Neural crest cell (in vitro differentiated cells): Measurements from ENCODE around the gene OLFM1. TPM values are rescaled to one million over a fixed set of nuclear protein-coding genes. Genes with fewer than 3 reads are reported as not detected.

ENCODE experiments used
- DNase-seq: peaks from one replicate; pipeline ENCODE4 v3.0.0; 2021; ENCODE audit warnings: low read depth, mixed read lengths, low spot score
- H3K27ac Mint-ChIP-seq: one replicate; pipeline ENCODE4 v1.8.0; 2021; ENCODE audit warnings: mild to moderate bottlenecking, mixed read lengths; ENCODE audit not compliant: unreplicated experiment
- H3K27me3 Mint-ChIP-seq: 2 replicates; pipeline ENCODE4 v1.8.0; 2021; ENCODE audit warnings: low read depth, mild to moderate bottlenecking, mixed read lengths
- H3K36me3 Mint-ChIP-seq: 2 replicates; pipeline ENCODE4 v1.8.0; 2021; ENCODE audit warnings: low read depth, mild to moderate bottlenecking, mixed read lengths
- H3K4me1 Mint-ChIP-seq: 2 replicates; pipeline ENCODE4 v1.8.0; 2021; ENCODE audit warnings: mixed read lengths
- H3K4me3 Mint-ChIP-seq: one replicate; pipeline ENCODE4 v1.8.0; 2021; ENCODE audit warnings: mild to moderate bottlenecking, mixed read lengths
- H3K9me3 Mint-ChIP-seq: 2 replicates; pipeline ENCODE4 v1.8.0; 2021; ENCODE audit warnings: mixed read lengths
- CTCF ChIP-seq: fragments of 200-600 bp; sonication (generic); conservative IDR thresholded peaks from 2 replicates; pipeline ENCODE4 v1.5.0; 2021; ENCODE audit warnings: antibody characterized with exemption, mild to moderate bottlenecking
- total RNA-seq: library from RNA; stranded (reverse); gene quantifications from 2 replicates; pipeline ENCODE4 v1.2.1, GENCODE V29; 2021

The OLFM1 gene
- total RNA-seq, 1 donor from 2014 or later: 27.2 TPM

DNA sequence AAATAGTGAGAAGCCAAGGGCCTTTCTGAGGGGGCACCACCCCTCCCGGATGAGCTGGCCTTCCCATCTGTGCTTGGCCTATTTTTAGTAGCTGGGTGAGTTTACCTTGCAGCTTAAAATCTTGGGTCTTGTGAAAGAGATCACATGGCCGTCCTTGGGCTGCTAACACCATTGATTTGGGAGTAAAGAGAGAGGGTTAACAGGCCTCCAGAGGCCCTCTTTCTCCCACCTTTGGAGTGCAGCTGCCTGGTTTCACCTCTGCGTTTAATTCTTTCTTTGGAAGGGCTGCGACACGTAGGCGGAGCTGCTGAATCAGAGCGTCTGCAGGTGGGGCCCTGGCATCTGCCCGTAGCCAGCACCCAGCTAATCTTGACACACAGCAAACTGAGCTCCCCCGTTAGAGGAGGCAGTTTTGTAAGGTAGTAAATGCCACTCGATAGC lies 12.8 kb downstream of the OLFM1 start:
- Mint-ChIP-seq H3K27me3 (no peaks in the 10 kb centered on the region), H3K36me3 (no peaks in the 10 kb centered on the region), H3K9me3 (no peaks in the 10 kb centered on the region), H3K27ac (no peak overlapping the region), H3K4me1 (no peaks in the 10 kb centered on the region), H3K4me3 (no peak overlapping the region)
- TF ChIP-seq CTCF: no peak
- DNase-seq: no peak

GRCh38 chr9:135100725-135101410 lies 13.4 kb downstream of the OLFM1 start:
- Mint-ChIP-seq H3K27ac (no peak overlapping the region), H3K9me3 (no peaks in the 10 kb centered on the region), H3K4me1 (no peaks in the 10 kb centered on the region), H3K36me3 (no peaks in the 10 kb centered on the region), H3K4me3 (no peak overlapping the region), H3K27me3 (no peaks in the 10 kb centered on the region)
- DNase-seq: no peak
- no peak for TF ChIP-seq CTCF

- H3K27ac Mint-ChIP-seq: no peak overlapping the region
- H3K4me3 Mint-ChIP-seq: no peak overlapping the region
- no peaks in the 10 kb centered on the region for H3K27me3 Mint-ChIP-seq
- DNase-seq: no peak
- no peaks in the 10 kb centered on the region for H3K36me3 Mint-ChIP-seq
- H3K4me1 Mint-ChIP-seq: no peaks in the 10 kb centered on the region
- no peak for TF ChIP-seq CTCF
- no peaks in the 10 kb centered on the region for H3K9me3 Mint-ChIP-seq
Measured at GRCh38 chr9:135101486-135101885, 14.0 kb downstream of the OLFM1 start.

DNA sequence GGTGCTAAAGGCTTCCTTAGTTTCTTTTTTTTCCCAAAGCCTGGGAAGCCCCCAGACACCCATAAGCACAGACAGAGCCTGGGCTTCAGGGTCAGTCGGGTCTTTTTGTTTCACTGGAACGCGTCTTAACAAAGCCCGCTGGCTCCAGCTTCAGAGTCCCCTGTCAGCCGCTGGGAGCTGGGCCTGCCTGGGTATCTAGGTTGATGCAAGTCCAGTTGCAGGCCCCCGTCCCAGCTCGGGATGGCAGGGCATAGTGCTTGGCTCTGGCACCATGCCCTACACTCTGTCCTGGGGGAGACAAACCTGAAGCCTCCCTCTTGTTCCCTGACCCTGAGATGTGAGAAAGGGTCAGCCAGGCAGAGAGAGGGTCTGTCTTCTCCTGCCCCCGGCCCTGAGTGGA lies 14.5 kb downstream of the OLFM1 start:
- Mint-ChIP-seq H3K4me1 (no peaks in the 10 kb centered on the region), H3K27ac (no peak overlapping the region), H3K27me3 (no peaks in the 10 kb centered on the region)

GRCh38 chr9:135102331-135102730 lies 14.9 kb downstream of the OLFM1 start:
- no peak overlapping the region for H3K27ac Mint-ChIP-seq

More for the DNA sequence above, 14.5 kb downstream of the OLFM1 start:
- no peak for DNase-seq
- no peaks in the 10 kb centered on the region for H3K9me3 Mint-ChIP-seq
- no peaks in the 10 kb centered on the region for H3K36me3 Mint-ChIP-seq
- no peak for TF ChIP-seq CTCF
- H3K4me3 Mint-ChIP-seq: no peak overlapping the region

More at GRCh38 chr9:135102331-135102730, 14.9 kb downstream of the OLFM1 start:
- no peaks in the 10 kb centered on the region for H3K27me3 Mint-ChIP-seq
- H3K9me3 Mint-ChIP-seq: no peaks in the 10 kb centered on the region
- no peak overlapping the region for H3K4me3 Mint-ChIP-seq
- no peak for TF ChIP-seq CTCF
- H3K36me3 Mint-ChIP-seq: no peaks in the 10 kb centered on the region
- DNase-seq: no peak
- peaks cover 3% of the 10 kb centered on the region for H3K4me1 Mint-ChIP-seq
